HEK293 (cell line): ENCODE data around the gene PRC1.
"Not testable (repeated sequence)": the region's sequence is repeated elsewhere in the genome, so short reads cannot be mapped to it uniquely, and the experiment has no call there.

Experiments used
- CTCF ChIA-PET: fragments of 350-600 bp; formaldehyde crosslinking; extraction: SDS; loops from one replicate; lab custom pipeline; 2021; ENCODE audit warnings: antibody characterized with exemption; lab: Yijun Ruan, JAX
- POLR2A ChIA-PET: fragments of 300-600 bp; formaldehyde crosslinking; extraction: SDS; loops from one replicate; lab custom pipeline; 2020; ENCODE audit warnings: antibody characterized with exemption, inconsistent platforms; lab: Yijun Ruan, JAX
- H3K27ac ChIP-seq: fragments of 200-500 bp; sonication (Bioruptor generic); 2 replicates; pipeline ENCODE4 v1.5.1; 2014; ENCODE audit warnings: low read depth, low read length, control low read depth, inconsistent platforms; ENCODE audit errors: extremely low read depth
- H3K36me3 ChIP-seq, 2 experiments: fragments of 200-500 bp in 1 of 2; sonication (Bioruptor generic) in 1 of 2; 1 replicate in 1 of 2; 2 replicates in 1 of 2; pipeline ENCODE4 v1.5.1; 2014 to 2017; ENCODE audit warnings: inconsistent platforms in 2 of 2, low read length in 2 of 2; ENCODE audit not compliant: control insufficient read depth in 2 of 2, insufficient read depth in 1 of 2
- H3K4me1 ChIP-seq: fragments of 200-500 bp; sonication (Bioruptor generic); 2 replicates; pipeline ENCODE4 v1.5.1; 2014; ENCODE audit warnings: mild to moderate bottlenecking, low read length, inconsistent platforms; ENCODE audit not compliant: control insufficient read depth, insufficient read depth
- H3K4me3 ChIP-seq: 2 replicates; pipeline ENCODE4 v1.5.1; 2011; ENCODE audit warnings: low read depth, mild to moderate bottlenecking, control low read depth, low read length, moderate library complexity
- H3K9me3 ChIP-seq: fragments of 200-500 bp; sonication (Bioruptor generic); 2 replicates; pipeline ENCODE4 v1.5.1; 2014; ENCODE audit warnings: low read depth, low read length, inconsistent platforms; ENCODE audit not compliant: control insufficient read depth, insufficient read depth
- HOXD13 ChIP-seq: sonication (generic); formaldehyde crosslinking; IDR thresholded peaks from 2 replicates; pipeline ENCODE4 v1.8.0; 2022; ENCODE audit warnings: missing genetic modification reagents, borderline replicate concordance
- PRDM1 ChIP-seq: fragments of 450-650 bp; formaldehyde crosslinking; IDR thresholded peaks from 2 replicates; pipeline ENCODE4; 2016; ENCODE audit warnings: missing biosample characterization, missing genetic modification characterization
- SETDB1 ChIP-seq: IDR thresholded peaks from one replicate; pipeline ENCODE4 v1.6.1; 2017; ENCODE audit warnings: mild to moderate bottlenecking, low read length, moderate library complexity, mixed read lengths; ENCODE audit not compliant: insufficient read length
- ZBTB11 ChIP-seq: fragments of 450-650 bp; formaldehyde crosslinking; conservative IDR thresholded peaks from 2 replicates; pipeline ENCODE4 v1.5.1; 2016; ENCODE audit warnings: low read depth, missing biosample characterization, missing genetic modification characterization
- ZFP3 ChIP-seq: fragments of 450-650 bp; formaldehyde crosslinking; IDR thresholded peaks from 2 replicates; pipeline ENCODE4 v1.5.1; 2016; ENCODE audit warnings: low read depth, missing biosample characterization, missing genetic modification characterization
- ZNF18 ChIP-seq: fragments of 450-650 bp; formaldehyde crosslinking; IDR thresholded peaks from 2 replicates; pipeline ENCODE4 v1.5.1; 2016; ENCODE audit warnings: missing biosample characterization, missing genetic modification characterization
- ZNF514 ChIP-seq: fragments of 450-650 bp; formaldehyde crosslinking; IDR thresholded peaks from 2 replicates; pipeline ENCODE4 v1.5.1; 2016; ENCODE audit warnings: missing biosample characterization, missing genetic modification characterization
- ZNF610 ChIP-seq: fragments of 450-650 bp; formaldehyde crosslinking; IDR thresholded peaks from 2 replicates; pipeline ENCODE4 v1.5.1; 2016; ENCODE audit warnings: missing biosample characterization, missing genetic modification characterization, borderline replicate concordance
- ZNF639 ChIP-seq: fragments of 450-650 bp; formaldehyde crosslinking; IDR thresholded peaks from 2 replicates; pipeline ENCODE4 v1.5.1; 2016; ENCODE audit warnings: missing biosample characterization, missing genetic modification characterization
- ZNF785 ChIP-seq: fragments of 450-650 bp; formaldehyde crosslinking; IDR thresholded peaks from 2 replicates; pipeline ENCODE4 v1.5.1; 2016; ENCODE audit warnings: missing biosample characterization, missing genetic modification characterization

The PRC1 gene

GRCh38 chr15:90929246-90930019 lies 64.9 kb downstream of the PRC1 start:
- TF ChIP-seq ZNF785 (tag by site-specific recombination) (no peak), PRDM1 (tag by site-specific recombination) (0 out of 2 replicates have a peak, but pooled peaks have one; percentile 42), ZNF639 (tag by site-specific recombination) (no peak), ZNF610 (tag by site-specific recombination) (0 out of 2 replicates have a peak, but pooled peaks have one; percentile 23), HOXD13 (CRISPR knock-in tag) (no peak), ZFP3 (tag by site-specific recombination) (no peak), SETDB1 (no peak), ZBTB11 (tag by site-specific recombination) (no peak), ZNF514 (tag by site-specific recombination) (no peak), ZNF18 (tag by site-specific recombination) (no peak)
- Histone ChIP-seq H3K9me3 (no peaks in the 10 kb centered on the region), H3K4me3 (peak overlapping the region; percentile 75), H3K4me1 (0 out of 2 replicates have a peak, but pooled peaks cover 2% of the 10 kb centered on the region), H3K27ac (peak overlapping the region; percentile 93), H3K36me3 (no peaks in the 10 kb centered on the region)
- ChIA-PET POLR2A (interaction anchor here (0.5 to 11.4 kb wide), 7 partner anchors 9 to 342 kb away, joined by 3 to 179 read pairs (median 3); partner anchors contain the start of genes MAN2A2, PRC1 and RCCD1), CTCF (interaction anchor here (0.5 to 11.7 kb wide), 11 partner anchors 20 to 369 kb away, joined by 3 to 163 read pairs (median 5); partner anchors contain the start of genes RCCD1 and VPS33B)

- H3K27ac ChIP-seq, H3K4me3 ChIP-seq, H3K4me1 ChIP-seq, H3K36me3 ChIP-seq, H3K9me3 ChIP-seq: not testable (repeated sequence)
- ChIA-PET CTCF (interaction anchor here (0.7 to 4.1 kb wide), 3 partner anchors 29 to 457 kb away, joined by 4 to 23 read pairs (median 7); no protein-coding TSS in a partner anchor), POLR2A (interaction anchor here (0.7 kb wide), 1 partner anchor 1992 kb away, joined by 7 read pairs; no protein-coding TSS in a partner anchor)
These were observed 66.2 kb downstream of the PRC1 start for GRCh38 chr15:90928106-90928505.

GRCh38 chr15:90926766-90927165 lies 67.6 kb downstream of the PRC1 start:
- not testable (repeated sequence) for H3K4me1 ChIP-seq, H3K4me3 ChIP-seq, H3K27ac ChIP-seq, H3K36me3 ChIP-seq, H3K9me3 ChIP-seq
- CTCF ChIA-PET = interaction anchor here (0.7 to 6.9 kb wide), 3 partner anchors 6 to 30 kb away, joined by 3 to 82 read pairs (median 7); partner anchors contain the start of genes HDDC3 and UNC45A
- POLR2A ChIA-PET = interaction anchor here (0.7 to 1.7 kb wide), 5 partner anchors 9 to 660 kb away, joined by 3 to 6 read pairs (median 4); partner anchors contain the start of genes MAN2A2 and UNC45A
